Peyer's patch (tissue), 4 donors: Measurements from ENCODE around the gene DCANP1. TPM values are rescaled to one million over a fixed set of nuclear protein-coding genes. Genes with fewer than 3 reads are reported as not detected.

Experiments used
- DNase-seq, 3 donors: peaks; one replicate each; pipeline ENCODE4 v3.0.0-alpha.2; 2017 to 2019
- H3K27ac ChIP-seq, 4 donors: fragments of 200-600 bp; sonication (generic); one replicate each; pipeline ENCODE4 v1.5.1; 2016 to 2019
- H3K27me3 ChIP-seq, 2 donors: fragments of 200-600 bp; sonication (generic); one replicate each; pipeline ENCODE4 v1.5.1; 2019
- H3K36me3 ChIP-seq, 3 donors: fragments of 200-600 bp; sonication (generic); one replicate each; pipeline ENCODE4 v1.5.1; 2016 to 2019
- H3K4me1 ChIP-seq, 4 donors: fragments of 200-600 bp; sonication (generic); one replicate each; pipeline ENCODE4 v1.5.1; 2016 to 2019
- H3K4me3 ChIP-seq, 4 donors: fragments of 200-600 bp; sonication (generic); 1 replicate in 3 of 4; 2 replicates in 1 of 4; pipeline ENCODE4 v1.5.1; 2016 to 2019; ENCODE audit warnings: mild to moderate bottlenecking in 1 of 4
- H3K9me3 ChIP-seq, 4 donors: fragments of 200-600 bp; sonication (generic); one replicate each; pipeline ENCODE4 v1.5.1; 2016 to 2019; ENCODE audit warnings: mild to moderate bottlenecking in 1 of 4
- CTCF ChIP-seq, 6 experiments: fragments of 450-650 bp in 4 of 6; fragments of 200-600 bp in 2 of 6; sonication (generic) in 1 of 6; IDR thresholded peaks; one replicate each; pipeline ENCODE4 v1.5.1; 2017 to 2019; ENCODE audit warnings: antibody characterized with exemption in 6 of 6, mild to moderate bottlenecking in 3 of 6, moderate library complexity in 1 of 6
- POLR2A ChIP-seq, 2 donors: fragments of 450-650 bp; IDR thresholded peaks; one replicate each; pipeline ENCODE4 v1.5.1; 2017; ENCODE audit warnings: antibody characterized with exemption in 2 of 2, mild to moderate bottlenecking in 2 of 2, moderate library complexity in 2 of 2
- total RNA-seq, 4 donors: library from RNA; depleted of rRNA; stranded (reverse); fragments of >200 nt; gene quantifications; one replicate each; pipeline ENCODE4 v1.1.0, GENCODE V29; 2016

DCANP1 gene
- total RNA-seq, 4 donors from 2014 or later = 0.27 to 1.7 TPM; not detected in 2

GRCh38 chr5:135487037-135487395 lies 39.9 kb upstream of the DCANP1 start:
- DNase-seq = no peak
- H3K4me1 ChIP-seq = peaks cover 0 to 21% (median 0%) of the 10 kb centered on the region in 4 donors
- H3K27me3 ChIP-seq = peaks cover 0 to 29% of the 10 kb centered on the region in 2 donors
- no peak overlapping the region for H3K4me3 ChIP-seq
- no peak overlapping the region for H3K27ac ChIP-seq
- TF ChIP-seq CTCF (IDR thresholded peaks at IDR 0.05) (no peak), POLR2A (IDR thresholded peaks at IDR 0.05) (no peak)
- H3K36me3 ChIP-seq = no peaks in the 10 kb centered on the region
- no peaks in the 10 kb centered on the region for H3K9me3 ChIP-seq

GRCh38 chr5:135486131-135487036 lies 39.2 kb upstream of the DCANP1 start:
- Histone ChIP-seq H3K9me3 (no peaks in the 10 kb centered on the region), H3K4me1 (peaks cover 0 to 17% (median 0%) of the 10 kb centered on the region in 4 donors), H3K36me3 (no peaks in the 10 kb centered on the region), H3K27ac (no peak overlapping the region), H3K27me3 (peaks cover 0 to 29% of the 10 kb centered on the region in 2 donors), H3K4me3 (no peak overlapping the region)
- no peak for TF ChIP-seq POLR2A (IDR thresholded peaks at IDR 0.05)
- no peak for TF ChIP-seq CTCF (IDR thresholded peaks at IDR 0.05)
- no peak for DNase-seq

- Histone ChIP-seq H3K27me3 (peaks cover 0 to 20% of the 10 kb centered on the region in 2 donors), H3K27ac (no peak overlapping the region), H3K36me3 (no peaks in the 10 kb centered on the region), H3K9me3 (no peaks in the 10 kb centered on the region), H3K4me1 (peaks cover 0 to 14% (median 0%) of the 10 kb centered on the region in 4 donors), H3K4me3 (no peak overlapping the region)
- TF ChIP-seq CTCF (IDR thresholded peaks at IDR 0.05) (no peak), POLR2A (IDR thresholded peaks at IDR 0.05) (no peak)
- no peak for DNase-seq
Observed at GRCh38 chr5:135484674-135485086, 37.5 kb upstream of the DCANP1 start.

GRCh38 chr5:135483254-135483653 lies 36.1 kb upstream of the DCANP1 start:
- Histone ChIP-seq H3K9me3 (no peaks in the 10 kb centered on the region), H3K27me3 (peaks cover 0 to 11% of the 10 kb centered on the region in 2 donors)
- TF ChIP-seq CTCF (IDR thresholded peaks at IDR 0.05) (no peak), POLR2A (IDR thresholded peaks at IDR 0.05) (no peak)

GRCh38 chr5:135482381-135482933 lies 35.3 kb upstream of the DCANP1 start:
- Histone ChIP-seq H3K4me1 (no peaks in the 10 kb centered on the region), H3K27ac (no peak overlapping the region), H3K36me3 (no peaks in the 10 kb centered on the region), H3K9me3 (no peaks in the 10 kb centered on the region), H3K27me3 (peaks cover 0 to 3% of the 10 kb centered on the region in 2 donors), H3K4me3 (no peak overlapping the region)
- DNase-seq = no peak
- no peak for TF ChIP-seq CTCF (IDR thresholded peaks at IDR 0.05)
- no peak for TF ChIP-seq POLR2A (IDR thresholded peaks at IDR 0.05)

More at GRCh38 chr5:135483254-135483653, 36.1 kb upstream of the DCANP1 start:
- Histone ChIP-seq H3K4me1 (no peaks in the 10 kb centered on the region), H3K36me3 (no peaks in the 10 kb centered on the region), H3K27ac (no peak overlapping the region), H3K4me3 (no peak overlapping the region)
- no peak for DNase-seq
